DOHH2 (cell line): ENCODE data around the gene SPTBN4.

Experiments used
- CTCF ChIP-seq: fragments of 200-600 bp; sonication (generic); IDR thresholded peaks from one replicate; pipeline ENCODE4 v1.5.1; 2014; ENCODE audit warnings: antibody characterized with exemption, mild to moderate bottlenecking, low read depth, low read length; ENCODE audit not compliant: poor library complexity, severe bottlenecking
- EZH2phosphoT487 ChIP-seq: fragments of 200-600 bp; sonication (generic); IDR thresholded peaks from 2 replicates; pipeline ENCODE4 v1.6.1; 2017; ENCODE audit warnings: borderline replicate concordance, mild to moderate bottlenecking, antibody characterized with exemption, low read length, moderate library complexity, mixed read lengths

DNA sequence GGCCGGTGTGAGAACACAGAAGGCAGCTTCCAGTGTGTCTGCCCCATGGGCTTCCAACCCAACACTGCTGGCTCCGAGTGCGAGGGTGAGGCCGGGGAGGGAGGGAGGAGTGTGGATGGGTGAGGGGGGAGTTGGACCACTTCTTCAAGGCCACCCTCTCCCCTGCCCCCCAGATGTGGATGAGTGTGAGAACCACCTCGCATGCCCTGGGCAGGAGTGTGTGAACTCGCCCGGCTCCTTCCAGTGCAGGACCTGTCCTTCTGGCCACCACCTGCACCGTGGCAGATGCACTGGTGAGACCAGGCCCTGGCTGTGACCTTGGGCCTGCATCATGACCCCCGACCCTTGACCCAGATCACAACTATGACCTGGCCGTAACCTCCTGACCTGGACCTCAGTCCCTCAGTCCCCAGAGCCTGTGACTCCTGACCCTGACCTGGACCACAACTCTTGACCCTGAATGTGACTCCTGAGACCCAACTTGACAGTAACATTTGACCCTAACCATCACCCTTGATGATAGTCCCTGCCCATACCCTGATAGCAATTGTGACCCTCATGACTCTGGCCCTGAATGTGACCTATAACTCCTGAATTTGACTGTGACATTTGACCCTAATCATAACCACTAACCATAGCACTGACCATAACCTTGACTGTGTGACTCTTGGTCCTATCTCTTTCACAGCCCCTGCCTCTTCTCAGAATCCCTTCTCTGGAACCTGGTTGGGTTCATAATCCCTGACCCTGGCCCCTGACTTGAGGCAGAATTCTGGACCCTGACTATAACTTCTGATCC, 145.3 kb downstream of the SPTBN4 start:
- TF ChIP-seq CTCF (no peak), EZH2phosphoT487 (no peak)
